ENCODE results near the gene MBD3L5.
"Not testable (repeated sequence)": the region's sequence is repeated elsewhere in the genome, so short reads cannot be mapped to it uniquely, and the experiment has no call there.

Gene MBD3L5

GRCh38 chr19:7051421-7051820 is 21.0 kb downstream of the MBD3L5 start:
- not testable (repeated sequence) for DNase-seq (ENCODE audit: low read depth in 2 of 3, low spot score in 1 of 3)

DNA sequence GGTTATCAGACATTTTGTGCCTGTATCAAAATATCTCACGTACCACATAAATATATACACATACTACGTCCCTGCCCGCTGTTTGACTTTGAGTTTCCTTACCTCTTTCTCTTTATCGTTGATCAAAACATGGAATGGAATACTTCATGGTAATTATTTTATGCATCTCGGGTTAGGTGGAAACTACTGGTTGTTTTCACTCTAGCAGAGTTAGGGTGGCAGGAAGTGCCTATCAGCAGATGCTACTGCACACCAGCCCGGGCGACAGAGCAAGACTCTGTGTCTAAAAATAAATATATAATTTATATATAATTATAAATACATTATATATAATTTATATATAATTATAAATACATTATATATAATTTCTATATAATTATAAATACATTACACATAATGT is 22.5 kb downstream of the MBD3L5 start:
- not testable (repeated sequence) for DNase-seq (ENCODE audit: low read depth in 2 of 3, low spot score in 1 of 3)

GRCh38 chr19:7054635-7055368 is 24.4 kb downstream of the MBD3L5 start:
- DNase-seq (ENCODE audit: low read depth in 2 of 3, low spot score in 1 of 3) = not testable (repeated sequence)

- not testable (repeated sequence) for DNase-seq (ENCODE audit: low read depth in 2 of 3, low spot score in 1 of 3)
These were observed 25.3 kb downstream of the MBD3L5 start for GRCh38 chr19:7055679-7056078.

GRCh38 chr19:7056371-7056770 is 26.0 kb downstream of the MBD3L5 start:
- not testable (repeated sequence) for DNase-seq (ENCODE audit: low read depth in 2 of 3, low spot score in 1 of 3)

- not testable (repeated sequence) for DNase-seq (ENCODE audit: low read depth in 2 of 3, low spot score in 1 of 3)
These were observed 28.2 kb downstream of the MBD3L5 start, which contains the start of gene MBD3L3 for GRCh38 chr19:7058576-7058975. Gene MBD3L3, minus strand, starts transcription at chr19:7058676. Its CDS starts 71 bp downstream, at chr19:7058605.

GRCh38 chr19:7059977-7060376 is 29.6 kb downstream of the MBD3L5 start:
- DNase-seq (ENCODE audit: low read depth in 2 of 3, low spot score in 1 of 3) = not testable (repeated sequence)

- no peak for DNase-seq (ENCODE audit: low read depth in 2 of 3, low spot score in 1 of 3)
These were observed 33.0 kb downstream of the MBD3L5 start for GRCh38 chr19:7063339-7063738.

DNA sequence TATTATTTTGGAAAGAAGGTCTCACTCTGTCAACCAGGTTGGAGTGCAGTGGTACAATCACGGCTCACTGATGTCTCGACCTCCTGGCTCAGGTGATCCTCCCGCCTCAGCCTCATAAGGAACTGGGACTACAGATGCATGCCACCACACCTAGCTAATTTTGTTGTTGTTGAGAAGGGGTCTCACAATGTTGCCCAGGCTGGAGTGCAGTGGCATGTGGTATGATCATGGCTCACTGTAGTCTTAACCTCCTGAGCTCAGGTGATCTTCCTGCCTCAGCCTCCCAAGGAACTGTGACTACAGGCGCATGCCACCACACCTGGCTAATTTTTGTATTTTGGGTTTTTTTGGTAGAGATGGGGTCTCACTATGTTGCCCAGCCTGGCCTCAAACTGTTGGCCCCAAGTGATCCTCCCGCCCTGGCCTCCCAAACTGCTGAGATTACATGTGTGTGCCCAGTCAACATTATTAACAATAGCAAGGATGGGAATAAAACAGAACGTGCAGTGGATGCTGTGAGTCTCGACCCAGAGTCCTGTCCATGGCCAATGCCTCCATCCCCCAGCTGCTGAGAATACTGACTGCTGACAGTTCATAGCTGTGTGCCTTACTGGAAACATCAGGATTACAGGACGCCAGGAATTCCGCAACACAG is 33.5 kb downstream of the MBD3L5 start:
- DNase-seq (ENCODE audit: low read depth in 2 of 3, low spot score in 1 of 3) = no peak

GRCh38 chr19:7067122-7067521 is 36.7 kb downstream of the MBD3L5 start:
- not testable (repeated sequence) for DNase-seq (ENCODE audit: low read depth in 2 of 3, low spot score in 1 of 3)

DNA sequence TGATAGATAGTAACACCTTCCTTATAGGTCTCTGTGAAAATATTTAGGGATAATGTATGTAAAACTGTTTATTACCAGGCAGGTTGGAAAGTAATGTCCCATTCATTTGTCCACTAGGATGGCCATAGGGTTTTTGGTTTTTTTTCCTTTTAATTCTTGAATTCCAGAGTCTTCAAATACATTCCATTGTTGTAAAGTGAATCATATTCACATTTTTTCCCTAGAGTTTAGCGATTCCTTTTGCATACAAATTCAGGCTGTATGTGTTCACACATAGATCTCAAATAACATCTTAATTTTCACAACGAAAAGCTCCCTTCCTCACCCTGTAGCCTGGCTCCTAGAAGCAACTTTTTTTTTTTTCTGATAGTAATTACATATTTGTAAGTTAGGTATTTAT is 37.3 kb downstream of the MBD3L5 start:
- DNase-seq (ENCODE audit: low read depth in 2 of 3, low spot score in 1 of 3) = no peak

GRCh38 chr19:7068599-7068998 is 38.2 kb downstream of the MBD3L5 start:
- no peak for DNase-seq (ENCODE audit: low read depth in 2 of 3, low spot score in 1 of 3)

- peak; percentile 98 to 99 (median 99) for DNase-seq (ENCODE audit: low read depth in 2 of 3, low spot score in 1 of 3)
These were observed 38.9 kb downstream of the MBD3L5 start, which contains the start of gene ZNF557 for GRCh38 chr19:7069042-7069903. Gene ZNF557, plus strand, starts transcription at chr19:7069703. Its CDS starts 5,372 bp downstream, at chr19:7075075.

- no peak for DNase-seq (ENCODE audit: low read depth in 2 of 3, low spot score in 1 of 3)
These were observed 39.5 kb downstream of the MBD3L5 start for GRCh38 chr19:7069904-7070226.

- DNase-seq (ENCODE audit: low read depth in 2 of 3, low spot score in 1 of 3) = no peak
These were observed 42.2 kb downstream of the MBD3L5 start for GRCh38 chr19:7072541-7072940.

GRCh38 chr19:7074705-7075282 is 44.4 kb downstream of the MBD3L5 start:
- DNase-seq (ENCODE audit: low read depth in 2 of 3, low spot score in 1 of 3) = no peak

DNA sequence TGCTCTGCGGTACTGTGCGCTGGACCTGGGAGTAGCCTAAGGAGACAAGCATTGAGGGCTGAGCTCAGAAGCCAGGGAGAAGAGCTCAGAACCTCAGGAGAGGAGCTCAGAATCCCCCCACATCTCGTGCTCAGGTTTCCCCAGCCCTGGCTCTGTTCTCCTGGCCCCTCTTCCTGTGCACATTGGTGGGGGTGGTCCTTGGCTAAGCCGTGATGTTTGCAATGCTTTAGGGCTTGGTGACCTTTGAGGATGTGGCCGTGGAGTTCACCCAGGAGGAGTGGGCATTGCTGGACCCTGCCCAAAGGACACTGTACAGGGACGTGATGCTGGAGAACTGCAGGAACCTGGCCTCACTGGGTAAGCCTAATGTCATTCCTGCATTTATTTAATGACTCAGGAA is 45.8 kb downstream of the MBD3L5 start:
- no peak for DNase-seq (ENCODE audit: low read depth in 2 of 3, low spot score in 1 of 3)

DNA sequence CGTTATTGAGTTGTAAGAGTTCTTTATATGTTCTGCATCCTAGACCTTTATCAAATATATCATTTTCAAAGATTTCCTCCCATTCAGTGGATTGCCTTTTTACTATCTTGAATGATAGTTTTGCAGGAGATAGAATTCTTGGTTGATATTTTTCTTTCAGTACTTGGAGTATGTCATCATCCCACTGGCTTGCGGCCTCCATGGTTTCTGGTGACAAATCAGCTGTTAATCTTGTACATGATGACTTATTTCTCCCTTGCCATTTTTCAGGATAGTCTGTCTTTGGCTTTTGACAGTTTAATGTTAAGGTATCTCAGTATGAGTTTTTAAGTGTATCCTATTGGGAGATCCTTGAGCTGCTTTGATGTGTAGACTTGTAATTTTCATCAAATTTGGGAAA is 47.6 kb downstream of the MBD3L5 start:
- DNase-seq (ENCODE audit: low read depth in 2 of 3, low spot score in 1 of 3) = no peak
